LHCN-M2 (cell line): ENCODE data around the gene CBLC. TPM values are rescaled to one million over a fixed set of nuclear protein-coding genes. Genes with fewer than 3 reads are reported as not detected.

Source experiments
- total RNA-seq: library from RNA; depleted of rRNA; stranded (reverse); fragments of >200 nt; gene quantifications from 2 replicates; pipeline ENCODE4 v1.2.3, GENCODE V29; 2014; rRNA removed

Gene CBLC
- total RNA-seq, 1 experiment from 2014 or later: not detected

Other genes with a start within 250 kb of the CBLC start
- not detected in 2 replicates for gene CEACAM20, start 248.2 kb upstream of the CBLC start, total RNA-seq
- gene IGSF23, start 164.3 kb upstream of the CBLC start, total RNA-seq: not detected in 2 replicates
- gene PVR, start 134.0 kb upstream of the CBLC start, total RNA-seq: 52.1 and 54.3 TPM in 2 replicates
- gene CEACAM19, start 106.4 kb upstream of the CBLC start, total RNA-seq: 0.06 and 0.13 TPM in 2 replicates
- not detected in 2 replicates for gene CEACAM16, start 78.7 kb upstream of the CBLC start, total RNA-seq
- gene BCL3, start 29.2 kb upstream of the CBLC start, total RNA-seq: 10.0 and 18.1 TPM in 2 replicates
- 3.3 and 3.5 TPM in 2 replicates for gene BCAM, start 31.2 kb downstream of the CBLC start, total RNA-seq
- gene NECTIN2, start 68.4 kb downstream of the CBLC start, total RNA-seq: 68.4 and 79.6 TPM in 2 replicates
- 154 and 190 TPM in 2 replicates for gene TOMM40, start 113.4 kb downstream of the CBLC start, total RNA-seq
- 25.3 and 84.6 TPM in 2 replicates for gene APOE, start 127.9 kb downstream of the CBLC start, total RNA-seq
- 2.5 and 5.1 TPM in 2 replicates for gene APOC1, start 136.7 kb downstream of the CBLC start, total RNA-seq
- not detected in 2 replicates for gene APOC4, start 164.3 kb downstream of the CBLC start, total RNA-seq
- not detected in 2 replicates for gene APOC2, start 168.2 kb downstream of the CBLC start, total RNA-seq
- gene CLPTM1, start 177.5 kb downstream of the CBLC start, total RNA-seq: 48.3 and 58.2 TPM in 2 replicates
- gene RELB, start 223.6 kb downstream of the CBLC start, total RNA-seq: 4.1 and 4.5 TPM in 2 replicates